IMR-90 (cell line): ENCODE measurements around the gene DTD1. TPM values are rescaled to one million over a fixed set of nuclear protein-coding genes. Genes with fewer than 3 reads are reported as not detected.

ENCODE experiments used
- ATAC-seq: fragments of 200-7000 bp; cut with Tn5 transposase; 2 replicates; pipeline ENCODE4 v1.9.1; 2020; ENCODE audit warnings: low read depth, mild to moderate bottlenecking, moderate library complexity
- BruUV-seq: library from RNA; stranded (reverse); fragments of 400-500 nt; replicated peaks from 2 replicates; lab custom pipeline; 2021; lab: Mats Ljungman, UMichigan
- CTCF ChIA-PET: fragments of 300-600 bp; formaldehyde crosslinking; extraction: SDS; loops from one replicate; lab custom pipeline; 2021; ENCODE audit warnings: antibody characterized with exemption; lab: Yijun Ruan, JAX
- POLR2A ChIA-PET: fragments of 300-600 bp; sonication (Branson Sonifier 250); formaldehyde crosslinking; loops from one replicate; lab custom pipeline; 2022; ENCODE audit warnings: antibody characterized with exemption; ENCODE audit not compliant: unreplicated experiment; lab: Charles Lee
- DNase-seq: peaks from one replicate; pipeline ENCODE4 v3.0.0; 2013
- H2AFZ ChIP-seq: replicated peaks from 2 replicates; pipeline ENCODE3; 2013; ENCODE audit warnings: low read length, mild to moderate bottlenecking; ENCODE audit not compliant: poor library complexity
- H2AK5ac ChIP-seq: 2 replicates; pipeline ENCODE4 v1.6.1; 2013; ENCODE audit warnings: low read depth, low read length, inconsistent platforms
- H2AK9ac ChIP-seq: replicated peaks from 2 replicates; pipeline ENCODE3; 2013; ENCODE audit warnings: mild to moderate bottlenecking, low read depth, low read length, moderate library complexity; ENCODE audit not compliant: poor library complexity
- H2BK120ac ChIP-seq: 2 replicates; pipeline ENCODE4 v1.6.1; 2013; ENCODE audit warnings: low read depth, low read length, inconsistent platforms
- H2BK15ac ChIP-seq: 3 replicates; pipeline ENCODE4 v1.6.1; 2013; ENCODE audit warnings: low read depth, low read length, inconsistent platforms
- H2BK20ac ChIP-seq: 2 replicates; pipeline ENCODE4 v1.6.1; 2013; ENCODE audit warnings: low read depth, mild to moderate bottlenecking, inconsistent platforms, low read length, moderate library complexity
- H2BK5ac ChIP-seq: 2 replicates; pipeline ENCODE4 v1.6.1; 2013; ENCODE audit warnings: mild to moderate bottlenecking, low read depth, low read length, inconsistent platforms; ENCODE audit not compliant: poor library complexity, severe bottlenecking
- H3K14ac ChIP-seq: replicated peaks from 2 replicates; pipeline ENCODE4 v1.6.1; 2013; ENCODE audit warnings: low read depth, low read length, inconsistent platforms
- H3K18ac ChIP-seq: 2 replicates; pipeline ENCODE4 v1.6.1; 2013; ENCODE audit warnings: low read depth, low read length, control low read depth
- H3K23ac ChIP-seq: 2 replicates; pipeline ENCODE4 v1.6.1; 2013; ENCODE audit warnings: low read depth, low read length, inconsistent platforms
- H3K27ac ChIP-seq: 2 replicates; pipeline ENCODE4 v1.5.1; 2013; ENCODE audit warnings: mild to moderate bottlenecking, control low read depth, low read length; ENCODE audit not compliant: insufficient read depth
- H3K27me3 ChIP-seq: 2 replicates; pipeline ENCODE4 v1.6.1; 2013; ENCODE audit warnings: low read length; ENCODE audit not compliant: control insufficient read depth, insufficient read depth
- H3K36me3 ChIP-seq: 2 replicates; pipeline ENCODE4 v1.6.1; 2013; ENCODE audit warnings: low read length, mixed read lengths; ENCODE audit not compliant: control insufficient read depth, insufficient read depth
- H3K4ac ChIP-seq: 2 replicates; pipeline ENCODE4 v1.6.1; 2013; ENCODE audit warnings: low read depth, low read length, inconsistent platforms
- H3K4me1 ChIP-seq: 2 replicates; pipeline ENCODE4 v1.6.1; 2013; ENCODE audit warnings: low read length, mixed read lengths; ENCODE audit not compliant: control insufficient read depth, insufficient read depth
- H3K4me2 ChIP-seq: 2 replicates; pipeline ENCODE4 v1.6.1; 2013; ENCODE audit warnings: low read depth, mild to moderate bottlenecking, control low read depth, low read length, moderate library complexity
- H3K4me3 ChIP-seq: 2 replicates; pipeline ENCODE4 v1.5.1; 2013; ENCODE audit warnings: low read depth, mild to moderate bottlenecking, control low read depth, low read length, moderate library complexity; ENCODE audit not compliant: insufficient read depth
- H3K56ac ChIP-seq: 2 replicates; pipeline ENCODE4 v1.6.1; 2013; ENCODE audit warnings: low read length, inconsistent platforms; ENCODE audit not compliant: insufficient read depth; ENCODE audit errors: extremely low read depth
- H3K79me1 ChIP-seq, 2 experiments: 2 replicates each; pipeline ENCODE4 v1.6.1; 2013; ENCODE audit warnings: low read length in 2 of 2, inconsistent platforms in 1 of 2, low read depth in 1 of 2
- H3K9ac ChIP-seq: 2 replicates; pipeline ENCODE4 v1.6.1; 2013; ENCODE audit warnings: low read depth, low read length, control low read depth
- H3K9me1 ChIP-seq: 2 replicates; pipeline ENCODE4 v1.6.1; 2013; ENCODE audit warnings: low read length, inconsistent platforms; ENCODE audit not compliant: insufficient read depth
- H3K9me3 ChIP-seq: 2 replicates; pipeline ENCODE4 v1.6.1; 2013; ENCODE audit warnings: low read length; ENCODE audit not compliant: control insufficient read depth, insufficient read depth
- H4K20me1 ChIP-seq: 2 replicates; pipeline ENCODE4 v1.6.1; 2013; ENCODE audit warnings: low read length, inconsistent platforms; ENCODE audit not compliant: insufficient read depth
- H4K5ac ChIP-seq: 2 replicates; pipeline ENCODE4 v1.6.1; 2013; ENCODE audit warnings: mild to moderate bottlenecking, low read depth, low read length, control low read depth
- H4K8ac ChIP-seq, 2 experiments: 2 replicates each; pipeline ENCODE4 v1.6.1; 2013; ENCODE audit warnings: low read depth in 2 of 2, low read length in 2 of 2, control low read depth in 1 of 2, inconsistent platforms in 1 of 2
- H4K91ac ChIP-seq: 2 replicates; pipeline ENCODE4 v1.6.1; 2013; ENCODE audit warnings: low read depth, low read length, inconsistent platforms; ENCODE audit not compliant: insufficient read depth
- CEBPB ChIP-seq: IDR thresholded peaks from 2 replicates; pipeline ENCODE4 v1.6.1; 2012; ENCODE audit warnings: low read depth, low read length, improper control_type of control experiment
- CTCF ChIP-seq: conservative IDR thresholded peaks from 2 replicates; pipeline ENCODE4 v1.5.1; 2012; ENCODE audit warnings: mild to moderate bottlenecking, low read depth, low read length, improper control_type of control experiment
- MXI1 ChIP-seq: IDR thresholded peaks from 2 replicates; pipeline ENCODE4 v1.6.1; 2012; ENCODE audit warnings: low read depth, mild to moderate bottlenecking, low read length, moderate library complexity, borderline replicate concordance
- RCOR1 ChIP-seq: IDR thresholded peaks from 2 replicates; pipeline ENCODE4 v1.6.1; 2012; ENCODE audit warnings: mild to moderate bottlenecking, low read length, improper control_type of control experiment; ENCODE audit not compliant: insufficient replicate concordance
- RFX5 ChIP-seq: IDR thresholded peaks from 2 replicates; pipeline ENCODE4 v1.8.0; 2012; ENCODE audit warnings: low read depth, mild to moderate bottlenecking, low read length, moderate library complexity
- USF2 ChIP-seq: fragments of 150-350 bp; IDR thresholded peaks from 2 replicates; pipeline ENCODE4 v1.6.1; 2017; ENCODE audit warnings: mild to moderate bottlenecking, antibody characterized with exemption, low read length, low read depth
- WGBS, 2 experiments: methylation state at CpG; one replicate each; pipeline versions ENCODE4 v1.1.5 to v1.1.7; 2013; ENCODE audit warnings: missing lambda C conversion rate in 2 of 2; ENCODE audit not compliant: insufficient read length in 1 of 2; ENCODE audit errors: extremely low coverage in 2 of 2; 5-methylcytosine and 5-hydroxymethylcytosine counted together
- dilution Hi-C: fragments of 300-500 bp; cut with HindIII; formaldehyde crosslinking; loops from one replicate; pipeline ENCODE4 v1.14.3; 2018; ENCODE audit warnings: low sequenced_read_pairs; ENCODE audit not compliant: unreplicated experiment
- in situ Hi-C: fragments of 300-500 bp; cut with MboI; formaldehyde crosslinking; loops from 3 replicates; pipeline ENCODE4 v1.14.3; 2019; ENCODE audit warnings: low sequenced_read_pairs, inconsistent platforms, mixed read lengths
- intact Hi-C: fragments of 100-400 bp; cut with micrococcal nuclease; formaldehyde crosslinking; loops from 2 replicates; pipeline ENCODE4 v1.10.0; 2022
- polyA plus RNA-seq, 3 experiments: library from polyadenylated mRNA; depleted of rRNA; stranded (reverse); fragments of >200 nt; gene quantifications; 2 replicates each; pipeline ENCODE4 v1.2.3, GENCODE V29; 2012; ENCODE audit warnings: low replicate concordance in 1 of 3
- total RNA-seq: library from RNA; depleted of rRNA; stranded (reverse); fragments of >200 nt; gene quantifications from 2 replicates; pipeline ENCODE4 v1.2.3, GENCODE V29; 2012

DTD1 gene
- total and polyA plus RNA-seq, 2 of the 4 experiments (the other 2 are of a cell fraction): 73.1 to 101 TPM

GRCh38 chr20:18553746-18554145, 34.1 kb upstream of the DTD1 start:
- no peak for DNase-seq
- intact Hi-C loops (no loop called here), in situ Hi-C loops (no loop called here), dilution Hi-C loops (no loop called here)
- Histone ChIP-seq H3K4ac (no peak overlapping the region), H3K4me1 (no peaks in the 10 kb centered on the region), H3K56ac (no peak overlapping the region), H3K27me3 (no peaks in the 10 kb centered on the region), H2AK5ac (no peak overlapping the region), H4K5ac (no peak overlapping the region), H2AK9ac (no peak overlapping the region), H4K91ac (no peak overlapping the region), H2BK5ac (no peak overlapping the region), H3K18ac (no peak overlapping the region), H4K20me1 (no peaks in the 10 kb centered on the region; the same call in 1 of the 2 replicates), H3K4me3 (no peak overlapping the region), H3K79me1 (no peaks in the 10 kb centered on the region), H3K36me3 (peaks cover 31% of the 10 kb centered on the region), H2AFZ (no peak overlapping the region), H2BK15ac (no peak overlapping the region), H3K27ac (no peak overlapping the region), H3K4me2 (no peak overlapping the region), H4K8ac (no peak overlapping the region), H3K9ac (no peak overlapping the region), H2BK20ac (no peak overlapping the region), H3K14ac (no peak overlapping the region), H3K23ac (no peak overlapping the region), H3K9me1 (no peaks in the 10 kb centered on the region), H3K9me3 (no peaks in the 10 kb centered on the region), H2BK120ac (no peak overlapping the region)
- WGBS, 2 experiments: no CpG with 5 or more reads among the region's 8 CpGs
- POLR2A ChIA-PET: no interaction called here
- TF ChIP-seq RCOR1: no peak
- TF ChIP-seq USF2: no peak
- TF ChIP-seq RFX5: no peak
- no peak for TF ChIP-seq MXI1
- no peak for TF ChIP-seq CEBPB
- TF ChIP-seq CTCF: no peak
- CTCF ChIA-PET: no interaction called here
- ATAC-seq: no peak
- no TSS peak for BruUV-seq
